ENCODE data around the gene ANKRD49. TPM values are rescaled to one million over a fixed set of nuclear protein-coding genes. Genes with fewer than 3 reads are reported as not detected.

ANKRD49 gene, protein sequence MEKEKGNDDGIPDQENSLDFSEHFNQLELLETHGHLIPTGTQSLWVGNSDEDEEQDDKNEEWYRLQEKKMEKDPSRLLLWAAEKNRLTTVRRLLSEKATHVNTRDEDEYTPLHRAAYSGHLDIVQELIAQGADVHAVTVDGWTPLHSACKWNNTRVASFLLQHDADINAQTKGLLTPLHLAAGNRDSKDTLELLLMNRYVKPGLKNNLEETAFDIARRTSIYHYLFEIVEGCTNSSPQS
- total RNA-seq, result 10 to 100 TPM; 30.3 to 36.8 TPM

DNA sequence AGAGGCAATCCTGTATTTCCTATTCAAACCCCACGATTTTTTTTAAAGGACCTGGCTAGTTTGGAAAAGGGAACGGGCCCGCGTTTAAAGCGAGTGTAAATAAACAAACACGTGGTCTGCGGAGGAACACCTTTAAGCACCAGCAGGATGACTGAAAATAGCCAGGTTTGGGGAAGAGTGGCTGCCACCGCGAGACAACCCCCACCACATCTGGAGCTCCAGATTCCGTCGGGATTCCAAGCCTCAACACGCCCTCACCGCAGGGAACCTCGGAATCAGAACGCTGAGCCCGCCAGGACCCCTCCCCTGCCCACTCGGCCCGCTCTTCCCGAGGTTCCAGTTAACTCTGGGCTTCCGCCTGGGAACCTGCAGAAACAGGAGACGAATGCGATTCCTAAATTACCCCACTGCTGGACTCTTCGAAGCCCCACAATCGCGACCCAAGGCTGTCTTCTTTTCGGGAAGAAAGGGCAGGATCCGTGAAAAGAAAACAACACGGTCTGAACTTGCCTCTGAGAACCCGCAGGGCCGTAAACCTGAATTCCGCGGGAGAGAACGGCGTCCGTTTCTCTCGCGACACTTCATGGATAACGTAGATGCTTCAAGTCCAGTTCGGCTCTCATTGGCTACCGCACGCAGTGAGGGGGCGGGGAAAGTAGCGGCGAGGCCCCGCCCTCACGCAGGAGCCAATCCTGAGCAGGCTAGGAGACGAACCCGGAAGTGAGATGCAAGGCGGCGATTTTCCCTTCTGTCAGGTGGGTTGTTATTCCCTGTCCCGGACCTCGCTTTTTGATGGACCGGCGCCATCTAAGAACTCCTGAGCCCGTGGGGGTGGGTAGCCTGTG is at the start of gene ANKRD49, which contains the start of gene MRE11:
Gene ANKRD49 (plus strand): TSS at position 704 of the 845 bp plus-strand sequence. CDS start 2,710 bp downstream, outside the sequence.
Gene MRE11 (minus strand): TSS at position 564 of the 845 bp plus-strand sequence. CDS start 1,043 bp downstream, outside the sequence.
- Mint-ChIP-seq H3K36me3 (ENCODE audit: low read depth) (peaks cover 33% of the 10 kb centered on the region), H3K27me3 (no peaks in the 10 kb centered on the region), H3K27ac (peak within 1 kb of the TSS; percentile 98), H3K4me1 (peaks cover 32% of the 10 kb centered on the region), H3K4me3 (peak within 1 kb of the TSS; percentile 98), H3K9me3 (no peaks in the 10 kb centered on the region)
- ChIA-PET CTCF (no interaction called here), POLR2A (interaction anchor here (0.7 kb wide), 1 partner anchor 17 kb away, joined by 3 read pairs; no protein-coding TSS in a partner anchor)
- peak; percentile 97 for DNase-seq

GRCh38 chr11:94445641-94446040 is 48.1 kb upstream of the ANKRD49 start:
- ChIA-PET POLR2A (no interaction called here), CTCF (no interaction called here)
- no peaks in the 10 kb centered on the region for H3K9me3 Mint-ChIP-seq
- H3K4me1 Mint-ChIP-seq, result peaks cover 6% of the 10 kb centered on the region
- peaks cover 19% of the 10 kb centered on the region for H3K36me3 Mint-ChIP-seq (ENCODE audit: low read depth)
- no peak for DNase-seq
- no peaks in the 10 kb centered on the region for H3K27me3 Mint-ChIP-seq
- H3K27ac Mint-ChIP-seq, result no peak overlapping the region
- no peak overlapping the region for H3K4me3 Mint-ChIP-seq

GRCh38 chr11:94447149-94447548 is 46.6 kb upstream of the ANKRD49 start:
- Mint-ChIP-seq H3K36me3 (ENCODE audit: low read depth) (peaks cover 14% of the 10 kb centered on the region), H3K4me1 (no peaks in the 10 kb centered on the region), H3K27me3 (no peaks in the 10 kb centered on the region), H3K9me3 (no peaks in the 10 kb centered on the region), H3K4me3 (no peak overlapping the region), H3K27ac (no peak overlapping the region)
- CTCF ChIA-PET, result no interaction called here
- DNase-seq, result no peak
- POLR2A ChIA-PET, result no interaction called here

- no peaks in the 10 kb centered on the region for H3K4me1 Mint-ChIP-seq
- DNase-seq, result no peak
- POLR2A ChIA-PET, result no interaction called here
- H3K27ac Mint-ChIP-seq, result no peak overlapping the region
- H3K4me3 Mint-ChIP-seq, result no peak overlapping the region
- H3K36me3 Mint-ChIP-seq (ENCODE audit: low read depth), result peaks cover 18% of the 10 kb centered on the region
- no peaks in the 10 kb centered on the region for H3K27me3 Mint-ChIP-seq
- H3K9me3 Mint-ChIP-seq, result no peaks in the 10 kb centered on the region
- CTCF ChIA-PET, result no interaction called here
Observed at GRCh38 chr11:94449029-94449428, 44.8 kb upstream of the ANKRD49 start.

- Mint-ChIP-seq H3K27ac (no peak overlapping the region), H3K36me3 (ENCODE audit: low read depth) (peaks cover 14% of the 10 kb centered on the region), H3K27me3 (no peaks in the 10 kb centered on the region), H3K4me3 (no peak overlapping the region), H3K9me3 (no peaks in the 10 kb centered on the region), H3K4me1 (no peaks in the 10 kb centered on the region)
- DNase-seq, result no peak
- CTCF ChIA-PET, result no interaction called here
- POLR2A ChIA-PET, result no interaction called here
Observed at GRCh38 chr11:94449437-94449836, 44.3 kb upstream of the ANKRD49 start.

GRCh38 chr11:94450048-94450447 is 43.7 kb upstream of the ANKRD49 start:
- peaks cover 15% of the 10 kb centered on the region for H3K36me3 Mint-ChIP-seq (ENCODE audit: low read depth)
- no peak for DNase-seq
- H3K27me3 Mint-ChIP-seq, result no peaks in the 10 kb centered on the region
- no peaks in the 10 kb centered on the region for H3K4me1 Mint-ChIP-seq
- ChIA-PET POLR2A (no interaction called here), CTCF (no interaction called here)
- H3K27ac Mint-ChIP-seq, result no peak overlapping the region
- H3K4me3 Mint-ChIP-seq, result no peak overlapping the region
- H3K9me3 Mint-ChIP-seq, result no peaks in the 10 kb centered on the region

GRCh38 chr11:94452988-94453387 is 40.8 kb upstream of the ANKRD49 start:
- ChIA-PET CTCF (no interaction called here), POLR2A (no interaction called here)
- no peak overlapping the region for H3K4me3 Mint-ChIP-seq
- H3K4me1 Mint-ChIP-seq, result no peaks in the 10 kb centered on the region
- H3K9me3 Mint-ChIP-seq, result no peaks in the 10 kb centered on the region
- peaks cover 26% of the 10 kb centered on the region for H3K36me3 Mint-ChIP-seq (ENCODE audit: low read depth)
- no peak for DNase-seq
- H3K27me3 Mint-ChIP-seq, result no peaks in the 10 kb centered on the region
- no peak overlapping the region for H3K27ac Mint-ChIP-seq

DNA sequence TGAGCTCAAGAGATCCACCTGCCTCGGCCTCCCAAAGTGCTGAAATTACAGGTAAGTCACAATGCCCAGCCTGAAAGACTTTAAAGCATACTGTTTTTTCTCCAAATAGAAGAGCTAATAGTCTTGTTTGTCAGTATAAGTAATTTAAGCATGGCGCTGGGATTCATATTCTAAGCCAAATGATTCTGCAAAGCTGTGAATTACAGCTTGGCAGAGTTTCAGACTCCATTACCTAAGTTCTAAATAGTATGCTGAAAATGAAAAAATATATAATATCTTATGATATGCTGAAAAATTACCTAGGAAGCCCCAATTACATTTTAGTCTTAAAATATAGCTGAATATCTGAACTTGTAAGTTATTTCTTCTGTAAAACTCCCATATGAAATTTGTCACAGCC is 39.5 kb upstream of the ANKRD49 start:
- H3K4me1 Mint-ChIP-seq, result no peaks in the 10 kb centered on the region
- no peak overlapping the region for H3K4me3 Mint-ChIP-seq
- H3K27ac Mint-ChIP-seq, result no peak overlapping the region
- ChIA-PET POLR2A (no interaction called here), CTCF (no interaction called here)
- H3K36me3 Mint-ChIP-seq (ENCODE audit: low read depth), result peaks cover 27% of the 10 kb centered on the region
- no peaks in the 10 kb centered on the region for H3K9me3 Mint-ChIP-seq
- no peaks in the 10 kb centered on the region for H3K27me3 Mint-ChIP-seq
- no peak for DNase-seq

DNA sequence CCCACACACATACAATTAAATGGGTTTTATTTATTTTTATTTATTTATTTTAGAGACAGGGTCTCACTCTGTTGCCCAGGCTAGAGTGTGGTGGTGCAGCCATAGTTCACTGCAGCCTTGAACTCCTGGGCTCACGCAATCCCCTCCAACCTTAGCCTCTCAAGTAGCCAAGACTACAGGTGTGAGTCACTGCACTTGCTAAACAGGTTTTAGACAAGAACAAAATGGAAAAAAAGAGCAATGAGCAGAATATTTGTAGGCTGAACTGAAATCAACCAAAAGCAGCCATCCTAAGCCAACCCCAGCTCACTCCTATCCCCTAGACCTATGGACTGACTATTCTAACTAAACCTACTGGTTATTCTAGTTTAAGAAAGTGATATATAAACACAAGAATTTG is 37.9 kb upstream of the ANKRD49 start:
- peaks cover 40% of the 10 kb centered on the region for H3K36me3 Mint-ChIP-seq (ENCODE audit: low read depth)
- no peaks in the 10 kb centered on the region for H3K4me1 Mint-ChIP-seq
- H3K9me3 Mint-ChIP-seq, result no peaks in the 10 kb centered on the region
- H3K27ac Mint-ChIP-seq, result no peak overlapping the region
- no peak for DNase-seq
- POLR2A ChIA-PET, result no interaction called here
- CTCF ChIA-PET, result no interaction called here
- no peaks in the 10 kb centered on the region for H3K27me3 Mint-ChIP-seq
- H3K4me3 Mint-ChIP-seq, result no peak overlapping the region

DNA sequence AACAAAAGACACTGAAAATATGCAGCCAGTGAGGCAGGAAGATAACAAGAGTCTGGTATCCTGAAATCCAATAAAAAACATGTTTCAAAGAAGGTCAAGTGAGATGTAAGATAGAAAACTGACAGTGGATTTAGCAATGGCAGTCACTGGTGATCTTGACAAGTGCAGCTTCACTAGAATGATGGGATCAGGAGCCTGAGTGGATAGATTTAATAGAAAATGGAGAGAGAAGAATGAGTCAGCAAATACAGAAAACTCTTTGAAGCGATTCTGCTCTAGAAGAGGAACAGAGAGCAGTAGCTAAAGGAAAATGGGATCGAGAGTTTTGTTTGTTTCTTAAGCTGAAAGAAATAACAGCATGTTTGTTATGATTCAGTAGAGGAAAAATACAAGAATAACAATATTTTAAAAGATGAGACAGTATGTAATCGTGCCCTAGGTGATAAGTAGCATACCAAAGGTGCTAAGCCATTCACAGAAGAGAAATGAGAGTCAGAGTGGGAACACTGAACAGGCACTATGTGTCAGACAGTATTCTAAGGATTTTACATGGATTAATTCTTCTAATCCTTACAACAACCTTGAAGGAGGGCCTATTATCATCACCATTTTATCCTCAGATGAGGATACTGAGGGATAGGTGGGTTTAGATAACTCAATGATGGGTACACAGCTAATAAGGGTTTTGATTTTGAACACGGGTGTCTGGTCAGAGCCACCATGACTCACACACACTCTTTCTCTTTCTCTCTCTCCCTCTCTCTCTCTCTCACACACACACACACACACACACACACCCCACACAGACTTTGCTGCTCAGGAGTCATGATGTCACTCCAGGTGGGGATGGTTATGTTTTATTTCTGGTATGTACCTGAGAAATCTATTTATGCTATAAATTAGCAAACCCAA is 36.4 kb upstream of the ANKRD49 start:
- H3K27me3 Mint-ChIP-seq, result no peaks in the 10 kb centered on the region
- no peaks in the 10 kb centered on the region for H3K9me3 Mint-ChIP-seq
- H3K4me1 Mint-ChIP-seq, result no peaks in the 10 kb centered on the region
- no peak overlapping the region for H3K4me3 Mint-ChIP-seq
- ChIA-PET POLR2A (no interaction called here), CTCF (interaction anchor here (0.5 kb wide), 1 partner anchor 44 kb away, joined by 4 read pairs; no protein-coding TSS in a partner anchor)
- no peak overlapping the region for H3K27ac Mint-ChIP-seq
- no peak for DNase-seq
- H3K36me3 Mint-ChIP-seq (ENCODE audit: low read depth), result peaks cover 51% of the 10 kb centered on the region

DNA sequence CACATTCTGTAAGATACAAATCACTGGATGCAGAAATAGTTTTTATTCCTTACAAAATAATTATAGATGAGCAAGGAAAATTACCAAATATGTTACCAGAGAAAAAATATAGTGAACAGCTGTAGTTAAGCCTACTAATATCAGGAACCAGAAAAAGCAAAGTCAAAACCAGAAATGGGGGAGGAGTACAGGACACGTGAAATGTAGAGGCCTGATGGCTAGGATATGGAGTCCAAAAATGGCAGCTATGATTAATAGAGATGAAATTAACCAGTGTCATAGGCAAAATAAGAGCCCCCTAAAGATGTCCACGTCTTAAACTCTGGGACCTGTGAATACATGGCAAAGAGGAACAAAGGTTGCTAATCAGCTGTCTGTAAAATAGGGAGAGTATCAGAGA is 34.2 kb upstream of the ANKRD49 start:
- Mint-ChIP-seq H3K27me3 (no peaks in the 10 kb centered on the region), H3K4me3 (no peak overlapping the region), H3K36me3 (ENCODE audit: low read depth) (peaks cover 59% of the 10 kb centered on the region), H3K9me3 (no peaks in the 10 kb centered on the region), H3K27ac (no peak overlapping the region), H3K4me1 (no peaks in the 10 kb centered on the region)
- POLR2A ChIA-PET, result no interaction called here
- no peak for DNase-seq
- CTCF ChIA-PET, result no interaction called here

DNA sequence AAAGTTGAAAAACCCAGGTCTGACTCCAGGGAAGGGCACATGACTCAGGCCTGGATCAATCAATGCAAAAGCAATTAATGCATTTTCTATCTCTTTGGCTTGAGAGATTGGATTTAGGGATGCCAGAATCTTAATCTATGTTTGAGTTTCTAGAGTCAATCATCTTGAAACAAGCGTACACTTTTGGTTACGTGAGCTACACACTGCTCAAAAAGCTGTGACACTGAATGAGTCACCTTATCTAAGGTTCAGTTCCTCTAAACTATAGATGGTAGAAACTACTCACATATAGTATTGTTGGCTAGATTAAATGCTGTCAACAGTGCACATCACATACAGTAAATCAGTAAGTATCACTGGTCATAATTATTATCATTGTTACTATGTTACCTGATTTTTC is 24.4 kb upstream of the ANKRD49 start:
- Mint-ChIP-seq H3K27ac (no peak overlapping the region), H3K4me1 (peaks cover 16% of the 10 kb centered on the region), H3K4me3 (no peak overlapping the region), H3K27me3 (no peaks in the 10 kb centered on the region), H3K9me3 (no peaks in the 10 kb centered on the region), H3K36me3 (ENCODE audit: low read depth) (peaks cover 51% of the 10 kb centered on the region)
- no peak for DNase-seq
- ChIA-PET CTCF (no interaction called here), POLR2A (no interaction called here)
